Measurements from ENCODE around the gene GLS. TPM values are rescaled to one million over a fixed set of nuclear protein-coding genes. Genes with fewer than 3 reads are reported as not detected.

Gene GLS
- total RNA-seq, 4 donors from 2014 or later = 175 to 274 (median 197) TPM

- no peaks in the 10 kb centered on the region for H3K27me3 ChIP-seq
- H3K4me1 ChIP-seq = peaks cover 0 to 14% of the 10 kb centered on the region in 2 donors
- WGBS, 2 donors = 92 to 93% methylated on average over 8 of the region's 8 CpGs
- H3K4me3 ChIP-seq (replicated peaks in 1 of 3) = no peak overlapping the region
- H3K27ac ChIP-seq = no peak overlapping the region
- TF ChIP-seq CTCF (IDR thresholded peaks at IDR 0.05) (no peak), POLR2A (IDR thresholded peaks at IDR 0.05) (no peak)
- intact Hi-C loops (cut with DNase I) = loop anchor here (10.0 kb wide), 1 partner anchor 138 kb away; no protein-coding TSS in a partner anchor
- H3K9me3 ChIP-seq = no peaks in the 10 kb centered on the region
- peaks cover 41 to 51% of the 10 kb centered on the region in 2 donors for H3K36me3 ChIP-seq
- no peak for DNase-seq
Measured at GRCh38 chr2:190982262-190983034, 101.8 kb downstream of the GLS start.

- H3K36me3 ChIP-seq = peaks cover 47 to 49% of the 10 kb centered on the region in 2 donors
Measured at GRCh38 chr2:190984595-190984994, 104.0 kb downstream of the GLS start.

GRCh38 chr2:190986221-190986953 is 105.8 kb downstream of the GLS start:
- Histone ChIP-seq H3K27me3 (no peaks in the 10 kb centered on the region), H3K36me3 (peaks cover 62 to 63% of the 10 kb centered on the region in 2 donors), H3K27ac (no peak overlapping the region), H3K9me3 (no peaks in the 10 kb centered on the region), H3K4me1 (no peaks in the 10 kb centered on the region), H3K4me3 (replicated peaks in 1 of 3) (no peak overlapping the region)
- no peak for TF ChIP-seq CTCF (IDR thresholded peaks at IDR 0.05)
- TF ChIP-seq POLR2A (IDR thresholded peaks at IDR 0.05) = no peak
- no peak for DNase-seq
- WGBS, 2 donors = 87 to 90% methylated on average over 13 of the region's 13 CpGs
- intact Hi-C loops (cut with DNase I) = loop anchor here (10.0 kb wide), 1 partner anchor 142 kb away; no protein-coding TSS in a partner anchor

More at GRCh38 chr2:190984595-190984994, 104.0 kb downstream of the GLS start:
- TF ChIP-seq CTCF (IDR thresholded peaks at IDR 0.05) (no peak), POLR2A (IDR thresholded peaks at IDR 0.05) (no peak)
- Histone ChIP-seq H3K9me3 (no peaks in the 10 kb centered on the region), H3K27ac (no peak overlapping the region), H3K4me1 (peaks cover 0 to 12% of the 10 kb centered on the region in 2 donors), H3K27me3 (no peaks in the 10 kb centered on the region), H3K4me3 (replicated peaks in 1 of 3) (no peak overlapping the region)
- 90 to 93% methylated on average over 5 of the region's 5 CpGs for WGBS, 2 donors
- intact Hi-C loops (cut with DNase I) = loop anchor here (10.0 kb wide), 1 partner anchor 140 kb away; no protein-coding TSS in a partner anchor
- DNase-seq = no peak

GRCh38 chr2:190987116-190987515 is 106.5 kb downstream of the GLS start:
- Histone ChIP-seq H3K9me3 (no peaks in the 10 kb centered on the region), H3K36me3 (peaks cover 62 to 63% of the 10 kb centered on the region in 2 donors), H3K27me3 (no peaks in the 10 kb centered on the region), H3K4me3 (replicated peaks in 1 of 3) (no peak overlapping the region), H3K4me1 (no peaks in the 10 kb centered on the region), H3K27ac (no peak overlapping the region)
- 97 to 100% methylated on average over 1 of the region's 1 CpG for WGBS, 2 donors
- no peak for DNase-seq
- intact Hi-C loops (cut with DNase I) = loop anchor here (10.0 kb wide), 1 partner anchor 142 kb away; no protein-coding TSS in a partner anchor
- no peak for TF ChIP-seq POLR2A (IDR thresholded peaks at IDR 0.05)
- no peak for TF ChIP-seq CTCF (IDR thresholded peaks at IDR 0.05)

Data from thyroid gland (tissue), 4 donors.